22Rv1 (cell line): ENCODE measurements around the gene UQCC5.

Experiments used
- H3K27ac ChIP-seq: fragments of 450-650 bp; 2 replicates; pipeline ENCODE4 v1.5.1; 2017
- ZFX ChIP-seq: fragments of 450-650 bp; IDR thresholded peaks from 2 replicates; pipeline ENCODE4 v1.6.1; 2017; ENCODE audit warnings: antibody characterized with exemption, borderline replicate concordance
- TF ChIP-seq, protein P1 (sequence below): fragments of 450-650 bp; IDR thresholded peaks from 2 replicates; pipeline ENCODE4 v1.5.1; 2017; ENCODE audit warnings: mild to moderate bottlenecking

The UQCC5 gene

DNA sequence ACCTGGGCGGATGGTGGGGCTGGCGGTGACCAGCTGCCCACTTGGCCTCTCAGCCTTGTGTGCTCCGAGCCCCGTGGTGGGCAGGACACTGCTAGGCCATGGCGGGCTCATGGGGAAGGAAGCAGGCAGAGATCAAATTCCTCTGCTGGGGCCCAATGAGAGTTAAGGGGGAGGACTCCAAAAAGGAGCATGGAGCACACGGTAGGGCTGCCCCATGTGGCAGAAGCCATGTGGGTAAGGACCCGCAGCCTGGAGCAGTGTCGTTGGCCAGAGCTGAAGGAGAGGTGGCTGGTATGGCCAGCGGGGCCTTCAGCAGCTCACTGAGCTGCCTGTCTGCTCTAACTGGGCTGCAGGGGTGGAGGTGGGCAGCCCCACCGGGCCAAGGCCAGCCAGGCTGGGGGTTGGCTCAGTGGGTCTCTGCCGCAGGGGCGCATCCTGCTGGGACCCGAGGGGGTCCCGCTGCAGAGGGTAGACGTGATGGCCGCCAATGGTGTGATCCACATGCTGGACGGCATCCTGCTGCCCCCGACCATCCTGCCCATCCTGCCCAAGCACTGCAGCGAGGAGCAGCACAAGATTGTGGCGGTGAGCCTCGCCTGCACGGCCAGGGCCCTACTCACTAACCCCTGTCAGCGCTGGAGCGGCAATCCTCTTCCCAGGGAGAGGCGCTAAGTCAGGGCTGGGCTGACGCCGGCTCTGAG is 30.0 kb upstream of the UQCC5 start:
- TF ChIP-seq, protein P1, sequence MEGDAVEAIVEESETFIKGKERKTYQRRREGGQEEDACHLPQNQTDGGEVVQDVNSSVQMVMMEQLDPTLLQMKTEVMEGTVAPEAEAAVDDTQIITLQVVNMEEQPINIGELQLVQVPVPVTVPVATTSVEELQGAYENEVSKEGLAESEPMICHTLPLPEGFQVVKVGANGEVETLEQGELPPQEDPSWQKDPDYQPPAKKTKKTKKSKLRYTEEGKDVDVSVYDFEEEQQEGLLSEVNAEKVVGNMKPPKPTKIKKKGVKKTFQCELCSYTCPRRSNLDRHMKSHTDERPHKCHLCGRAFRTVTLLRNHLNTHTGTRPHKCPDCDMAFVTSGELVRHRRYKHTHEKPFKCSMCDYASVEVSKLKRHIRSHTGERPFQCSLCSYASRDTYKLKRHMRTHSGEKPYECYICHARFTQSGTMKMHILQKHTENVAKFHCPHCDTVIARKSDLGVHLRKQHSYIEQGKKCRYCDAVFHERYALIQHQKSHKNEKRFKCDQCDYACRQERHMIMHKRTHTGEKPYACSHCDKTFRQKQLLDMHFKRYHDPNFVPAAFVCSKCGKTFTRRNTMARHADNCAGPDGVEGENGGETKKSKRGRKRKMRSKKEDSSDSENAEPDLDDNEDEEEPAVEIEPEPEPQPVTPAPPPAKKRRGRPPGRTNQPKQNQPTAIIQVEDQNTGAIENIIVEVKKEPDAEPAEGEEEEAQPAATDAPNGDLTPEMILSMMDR, result no peak
- TF ChIP-seq ZFX, result no peak
- no peak overlapping the region for H3K27ac ChIP-seq

DNA sequence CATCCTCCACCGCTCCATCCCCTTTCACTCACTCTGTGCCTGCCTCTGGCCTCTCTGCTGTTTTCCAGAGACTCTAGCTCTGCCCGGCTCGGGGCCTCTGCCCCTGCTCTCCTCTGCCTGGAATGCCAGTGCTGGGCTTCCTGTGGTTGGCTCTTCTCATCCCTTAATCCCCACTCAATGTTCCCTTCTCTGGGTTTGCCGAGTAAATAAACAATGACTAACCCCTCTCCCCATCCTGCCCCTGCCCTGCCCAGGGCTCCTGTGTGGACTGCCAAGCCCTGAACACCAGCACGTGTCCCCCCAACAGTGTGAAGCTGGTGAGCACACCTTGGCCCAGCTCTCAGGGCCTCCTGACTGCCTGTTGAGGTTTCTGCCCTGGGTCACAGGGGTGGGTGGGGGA is 29.0 kb upstream of the UQCC5 start:
- no peak for TF ChIP-seq ZFX
- TF ChIP-seq, protein P1, result no peak
- no peak overlapping the region for H3K27ac ChIP-seq

DNA sequence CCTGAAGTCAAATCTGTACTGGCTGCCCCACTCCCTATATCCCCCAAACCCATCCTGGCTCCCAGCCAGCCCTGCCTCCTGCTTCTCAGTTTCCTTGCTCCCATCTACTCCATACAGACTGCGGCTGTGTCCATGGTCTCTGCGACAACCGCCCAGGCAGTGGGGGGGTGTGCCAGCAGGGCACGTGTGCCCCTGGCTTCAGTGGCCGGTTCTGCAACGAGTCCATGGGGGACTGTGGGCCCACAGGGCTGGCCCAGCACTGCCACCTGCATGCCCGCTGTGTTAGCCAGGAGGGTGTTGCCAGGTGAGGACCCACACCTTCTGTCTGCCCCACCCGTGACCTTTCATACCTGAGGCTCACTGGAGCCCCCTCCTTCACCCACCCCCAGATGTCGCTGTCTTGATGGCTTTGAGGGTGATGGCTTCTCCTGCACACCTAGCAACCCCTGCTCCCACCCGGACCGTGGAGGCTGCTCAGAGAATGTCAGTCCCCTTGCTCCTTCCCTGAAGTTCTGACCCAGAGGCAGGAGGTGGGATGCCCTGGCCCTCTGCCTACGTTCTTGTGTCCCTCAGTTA is 26.6 kb upstream of the UQCC5 start:
- H3K27ac ChIP-seq, result no peak overlapping the region

DNA sequence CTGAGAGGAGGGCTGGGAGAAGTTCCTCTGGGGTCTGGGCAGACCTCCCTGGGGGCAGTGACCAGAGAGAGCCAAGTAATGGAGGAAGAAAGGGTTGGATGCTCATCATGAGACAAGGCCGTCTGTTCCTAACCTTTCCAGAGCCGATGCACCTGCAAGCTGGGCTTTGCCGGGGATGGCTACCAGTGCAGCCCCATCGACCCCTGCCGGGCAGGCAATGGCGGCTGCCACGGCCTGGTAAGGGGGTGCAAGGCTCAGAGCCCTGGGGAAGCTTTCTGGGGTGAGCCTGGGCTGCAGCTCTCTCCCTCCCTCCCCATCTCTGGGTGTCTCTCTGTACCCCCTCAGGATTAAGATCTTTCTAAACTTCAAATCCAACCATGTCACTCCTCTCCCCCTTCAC is 24.9 kb upstream of the UQCC5 start:
- H3K27ac ChIP-seq, result no peak overlapping the region
- TF ChIP-seq, protein P1, result no peak
- TF ChIP-seq ZFX, result no peak

More for the DNA sequence above, 26.6 kb upstream of the UQCC5 start:
- TF ChIP-seq, protein P1, result no peak
- TF ChIP-seq ZFX, result no peak

DNA sequence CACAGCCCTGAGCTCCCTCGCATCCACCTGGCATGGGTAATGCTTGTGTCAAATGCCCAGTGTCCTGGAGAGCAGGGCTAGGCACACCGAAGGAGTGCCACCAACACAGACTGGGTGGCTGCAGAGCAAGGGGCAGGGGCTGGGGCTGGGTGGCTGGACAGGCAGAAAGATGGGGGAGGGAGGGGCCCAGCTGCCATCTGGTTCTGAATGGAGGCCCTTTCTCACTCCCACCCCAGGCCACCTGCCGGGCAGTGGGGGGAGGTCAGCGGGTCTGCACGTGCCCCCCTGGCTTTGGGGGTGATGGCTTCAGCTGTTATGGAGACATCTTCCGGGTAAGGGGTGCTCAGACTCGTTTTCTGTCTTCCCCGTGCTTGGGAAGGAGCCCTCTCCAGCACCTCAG is 24.3 kb upstream of the UQCC5 start:
- H3K27ac ChIP-seq, result no peak overlapping the region
- TF ChIP-seq ZFX, result no peak
- TF ChIP-seq, protein P1, result no peak

DNA sequence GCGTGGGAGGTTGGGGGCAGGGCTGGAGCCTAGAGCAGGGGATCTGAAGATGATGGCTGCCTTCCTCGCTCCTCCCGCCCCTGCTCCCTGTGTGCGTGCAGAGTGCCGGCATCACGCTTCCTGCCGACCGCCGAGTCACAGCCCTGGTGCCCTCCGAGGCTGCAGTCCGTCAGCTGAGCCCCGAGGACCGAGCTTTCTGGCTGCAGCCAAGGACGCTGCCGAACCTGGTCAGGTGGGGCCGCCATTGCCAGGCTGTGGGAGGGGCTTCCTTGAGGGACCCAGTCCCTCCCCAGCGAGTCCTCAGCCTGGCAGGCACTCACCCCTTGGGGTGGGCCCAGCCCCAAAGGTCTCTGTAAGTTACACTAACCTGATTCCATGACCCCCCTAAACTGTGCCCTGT is 23.7 kb upstream of the UQCC5 start:
- H3K27ac ChIP-seq, result no peak overlapping the region
- TF ChIP-seq, protein P1, result no peak
- TF ChIP-seq ZFX, result no peak

DNA sequence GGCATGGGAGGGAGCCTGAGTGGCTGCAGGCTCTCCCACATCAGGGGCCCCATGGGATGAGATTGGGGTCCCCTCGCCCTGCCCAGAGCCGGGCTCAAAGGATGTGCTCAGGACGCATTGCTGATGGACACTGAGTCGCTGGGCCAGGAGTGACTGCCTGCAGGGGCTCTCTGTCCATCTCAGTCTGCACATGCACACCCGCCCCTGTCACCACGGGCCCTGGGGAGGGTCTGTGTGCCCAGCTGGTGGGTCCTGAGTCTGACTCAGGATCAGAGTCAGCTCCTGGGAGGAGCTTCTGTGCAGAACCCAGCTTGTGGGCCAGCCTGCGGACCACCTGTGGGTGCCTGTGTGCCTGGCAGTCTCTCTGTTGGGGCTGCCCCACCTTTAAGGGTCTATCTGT is 23.1 kb upstream of the UQCC5 start:
- no peak for TF ChIP-seq ZFX
- TF ChIP-seq, protein P1, result no peak
- H3K27ac ChIP-seq, result no peak overlapping the region
